GM21529 (cell line): ENCODE data around the gene ABHD2.
A peak's percentile ranks its signal among the peaks of the same experiment; 100 is the strongest.

ENCODE experiments used
- ATAC-seq: cut with Tn5 transposase; IDR thresholded peaks from one replicate; pipeline ENCODE4 v1.9.1; 2021; ENCODE audit not compliant: unreplicated experiment

The ABHD2 gene

DNA sequence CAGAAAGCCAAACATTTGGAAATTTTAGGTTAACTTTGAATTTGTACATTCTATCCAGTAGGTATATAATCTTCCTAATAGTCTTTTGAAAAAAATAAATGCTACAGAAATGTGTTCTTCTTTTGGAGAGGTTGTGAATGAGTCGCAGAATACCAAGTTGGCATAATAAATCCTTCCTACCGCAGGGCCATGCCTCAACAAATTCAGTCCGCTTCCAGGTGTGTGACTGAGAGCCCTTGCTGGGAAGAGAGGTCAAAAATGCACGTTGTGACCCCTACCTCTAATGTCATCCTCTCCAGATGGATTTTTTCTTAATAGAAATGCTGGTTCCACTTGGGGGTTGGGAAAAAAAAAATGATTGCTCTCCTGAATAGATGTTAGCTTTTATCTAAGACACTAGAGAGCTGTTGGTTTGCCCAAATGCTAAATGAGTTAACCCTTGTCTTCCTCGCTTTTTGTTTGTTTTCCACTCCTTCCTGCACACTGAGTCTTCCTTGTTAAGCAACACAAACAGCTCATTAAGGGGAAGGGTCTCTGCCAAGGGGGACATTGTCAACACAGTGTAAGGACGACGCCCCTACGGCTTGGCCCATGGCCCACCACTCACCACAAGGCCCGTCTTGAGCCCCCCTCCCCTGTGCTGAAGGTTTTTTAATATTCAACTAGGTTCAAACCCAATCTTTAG is 99.2 kb downstream of the ABHD2 start:
- ATAC-seq, result no peak

DNA sequence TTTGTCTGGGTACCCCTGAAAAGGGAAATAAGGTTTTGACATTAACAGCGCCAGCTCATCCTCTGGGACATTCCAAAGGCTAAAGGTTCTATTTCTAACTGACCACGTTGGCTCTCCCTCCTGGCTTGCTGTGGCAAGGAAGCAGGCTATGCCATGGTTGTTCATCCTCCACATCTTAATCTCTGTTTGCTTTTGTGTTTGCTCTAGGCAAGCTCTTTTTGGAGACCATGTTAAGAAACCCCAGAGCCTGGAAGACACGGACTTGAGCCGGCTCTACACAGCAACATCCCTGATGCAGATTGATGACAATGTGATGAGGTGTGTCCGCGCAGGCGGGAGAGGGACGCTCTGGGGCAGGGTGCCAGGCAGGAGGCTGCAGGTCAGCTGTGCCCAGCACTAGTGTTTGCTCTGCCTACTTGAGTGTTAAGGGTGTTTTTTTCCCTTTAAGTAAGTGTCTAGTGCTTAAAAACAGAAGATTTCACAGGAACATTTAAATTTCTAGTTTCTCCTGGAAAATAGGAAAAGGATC is 99.8 kb downstream of the ABHD2 start:
- no peak for ATAC-seq

GRCh38 chr15:89192136-89192535 is 103.9 kb downstream of the ABHD2 start:
- no peak for ATAC-seq

DNA sequence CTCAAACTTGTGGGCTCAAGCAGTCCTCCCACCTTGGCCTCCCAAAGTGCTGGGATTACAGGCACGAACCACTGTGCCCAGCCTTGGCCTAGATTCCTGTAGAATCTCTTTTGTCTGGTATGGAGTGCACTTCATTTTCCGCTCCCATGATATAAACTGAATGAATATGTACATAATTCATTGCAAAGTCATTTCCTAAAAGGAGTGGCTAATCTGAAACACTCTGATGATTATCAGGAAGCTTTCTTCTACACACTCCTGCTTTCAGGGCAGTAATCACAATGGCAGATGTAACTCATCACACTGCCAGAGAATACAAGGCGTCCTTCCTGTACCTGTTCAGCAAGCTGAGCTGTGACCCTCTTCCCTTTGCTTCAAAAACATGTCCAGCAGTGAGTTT is 104.5 kb downstream of the ABHD2 start:
- ATAC-seq, result no peak

DNA sequence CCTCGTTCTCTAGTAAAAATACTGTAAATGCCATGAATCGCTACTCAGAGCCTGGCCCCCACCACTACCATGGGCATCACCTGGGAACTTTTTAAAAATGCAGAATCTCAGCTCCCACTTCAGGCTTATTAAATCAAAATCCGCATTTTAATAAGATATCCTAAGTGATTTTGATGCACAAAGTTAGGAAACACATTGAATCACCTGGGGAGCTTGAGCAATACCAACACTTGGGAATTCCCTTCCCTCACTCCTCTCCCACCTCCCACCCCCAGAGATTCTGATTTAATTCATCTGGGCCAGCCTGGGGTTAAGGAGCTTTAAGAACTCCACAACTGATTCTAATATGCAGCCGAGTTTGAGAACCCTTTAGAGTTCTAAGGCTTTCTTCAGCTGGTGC is 106.4 kb downstream of the ABHD2 start:
- no peak for ATAC-seq

DNA sequence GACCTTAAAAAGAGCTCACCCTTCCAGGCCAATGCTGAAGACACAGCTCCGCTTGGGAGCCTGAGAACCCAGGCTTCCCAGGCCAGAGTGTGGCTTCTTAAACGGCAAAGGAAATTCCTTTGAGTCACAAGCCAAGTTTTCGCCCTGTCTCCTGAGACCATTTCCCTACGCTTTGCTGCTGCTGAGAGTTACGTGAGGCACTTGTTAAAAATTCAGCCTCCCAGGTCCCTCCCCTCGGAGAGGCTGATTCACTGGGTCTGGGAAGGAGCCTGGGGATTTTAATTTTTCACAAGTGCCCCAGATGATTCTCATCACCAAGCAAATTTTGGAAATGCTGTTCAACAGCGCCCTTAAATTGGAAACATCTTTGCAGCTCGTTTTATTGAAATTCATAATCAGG is 107.6 kb downstream of the ABHD2 start:
- no peak for ATAC-seq

GRCh38 chr15:89196241-89196640 is 108.0 kb downstream of the ABHD2 start:
- no peak for ATAC-seq

GRCh38 chr15:89196994-89197393 is 108.7 kb downstream of the ABHD2 start:
- no peak for ATAC-seq

- ATAC-seq, result no peak
Measured at GRCh38 chr15:89197503-89197971, 109.3 kb downstream of the ABHD2 start.

DNA sequence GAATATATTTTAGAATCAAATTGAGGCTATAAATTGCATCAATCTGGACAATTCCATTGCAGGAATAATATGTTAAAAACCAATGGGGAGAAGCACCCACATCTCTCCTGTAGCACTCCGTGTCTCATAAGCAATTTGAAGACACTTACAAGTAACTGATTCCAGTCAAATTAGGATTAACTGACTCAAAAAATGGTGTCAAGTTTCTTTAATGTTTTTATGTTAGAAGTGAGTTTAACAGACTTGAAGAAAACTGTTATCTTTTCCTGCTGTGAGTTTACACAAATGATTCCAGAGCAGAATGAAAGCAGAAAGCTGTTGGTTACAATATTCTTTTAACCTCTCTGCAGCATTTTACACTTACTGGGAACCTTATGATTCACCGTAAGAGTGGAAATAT is 109.9 kb downstream of the ABHD2 start:
- ATAC-seq, result no peak

- no peak for ATAC-seq
Measured at GRCh38 chr15:89198934-89199333, 110.7 kb downstream of the ABHD2 start.

GRCh38 chr15:89199746-89200145 is 111.5 kb downstream of the ABHD2 start:
- no peak for ATAC-seq

DNA sequence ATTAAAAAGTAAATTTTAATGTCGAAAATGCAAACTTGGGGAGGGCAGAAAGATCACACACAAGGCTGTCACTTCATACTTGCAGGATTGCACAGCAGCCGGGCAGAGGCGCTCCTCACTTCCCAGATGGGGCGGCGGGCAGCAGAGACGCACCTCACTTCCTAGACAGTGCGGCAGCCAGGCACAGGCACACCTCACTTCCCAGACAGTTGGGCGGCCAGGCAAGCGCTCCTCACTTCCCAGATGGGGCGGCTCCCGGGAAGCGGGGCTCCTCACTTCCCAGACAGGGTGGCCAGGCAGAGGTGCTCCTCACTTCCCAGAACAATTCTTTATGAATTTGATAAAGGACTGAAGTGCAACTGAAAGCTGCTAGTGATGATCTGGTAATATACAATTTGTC is 111.9 kb downstream of the ABHD2 start:
- no peak for ATAC-seq

DNA sequence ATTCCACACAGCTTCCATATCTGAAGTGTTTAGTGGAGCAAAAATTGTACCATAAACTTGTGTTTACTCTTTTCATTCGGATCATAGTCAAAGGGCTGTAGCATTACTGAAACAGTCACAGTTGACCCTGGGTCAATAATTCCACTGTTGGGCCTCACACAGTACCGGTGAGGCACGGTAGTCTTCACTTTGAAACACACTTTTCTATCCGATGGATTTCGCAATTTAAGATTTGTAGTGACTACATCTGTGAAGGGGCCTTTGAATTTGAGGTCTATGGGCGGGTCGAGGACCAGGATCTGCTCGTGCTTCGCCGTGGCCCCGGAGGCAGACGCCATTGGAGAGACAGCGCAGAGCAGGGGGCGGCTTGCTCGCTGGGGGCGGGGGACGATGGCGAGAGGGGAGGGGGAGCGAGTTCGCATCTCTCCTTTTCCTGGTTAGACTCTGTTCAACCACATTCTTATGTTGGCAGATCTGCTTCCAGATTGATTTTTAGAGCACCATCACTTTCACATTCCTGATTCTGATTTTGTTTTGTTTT is 113.3 kb downstream of the ABHD2 start:
- no peak for ATAC-seq

DNA sequence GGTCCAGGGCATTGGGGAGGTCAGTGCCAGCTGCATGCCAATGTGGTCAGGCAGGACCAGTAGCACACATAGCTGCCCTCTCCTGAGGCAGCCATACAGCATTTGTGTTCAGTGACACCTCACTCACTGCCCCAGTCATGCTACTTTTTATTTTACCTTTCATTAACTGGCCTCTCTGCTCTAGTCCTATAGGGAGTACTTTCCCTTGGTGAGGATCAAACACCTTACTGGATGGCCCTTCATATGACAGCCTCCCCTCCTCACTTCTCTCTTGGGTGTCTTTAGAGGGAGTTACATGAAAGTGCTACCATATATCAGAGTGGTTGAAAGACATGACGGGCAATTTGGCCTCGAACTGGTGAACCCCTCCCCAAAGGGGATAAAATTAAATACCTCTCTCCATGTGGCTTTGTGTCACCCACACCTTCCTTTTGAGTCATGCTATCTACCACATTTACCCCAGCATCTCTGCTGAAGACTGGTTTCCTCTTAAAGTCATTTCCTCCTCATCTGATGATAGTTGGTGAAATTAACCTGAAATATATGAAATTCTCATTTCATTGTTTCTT is 115.5 kb downstream of the ABHD2 start:
- ATAC-seq, result no peak

- no peak for ATAC-seq
Measured at GRCh38 chr15:89205991-89206585, 117.8 kb downstream of the ABHD2 start.

DNA sequence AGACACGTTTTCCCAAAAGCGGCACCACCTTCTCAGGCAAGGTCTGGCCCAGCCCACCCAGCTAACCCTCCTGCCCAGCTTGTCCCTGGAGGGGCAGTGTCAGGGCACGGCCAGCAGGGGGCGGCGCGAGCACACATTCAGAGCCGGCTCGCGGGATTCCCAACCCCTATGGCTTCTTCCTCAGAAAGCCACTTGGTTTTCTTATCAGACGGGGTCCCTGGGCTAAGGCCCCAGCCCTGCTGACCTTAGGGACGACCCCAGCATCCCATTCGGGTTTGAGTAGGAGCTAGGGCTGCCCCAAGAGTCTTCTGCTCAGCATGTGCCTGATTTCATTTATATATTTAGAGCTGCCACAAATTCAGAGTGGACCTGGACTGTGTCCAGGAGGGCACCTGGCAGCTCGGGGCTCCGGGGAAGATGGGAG is 118.7 kb downstream of the ABHD2 start:
- ATAC-seq, result peak; percentile 77

DNA sequence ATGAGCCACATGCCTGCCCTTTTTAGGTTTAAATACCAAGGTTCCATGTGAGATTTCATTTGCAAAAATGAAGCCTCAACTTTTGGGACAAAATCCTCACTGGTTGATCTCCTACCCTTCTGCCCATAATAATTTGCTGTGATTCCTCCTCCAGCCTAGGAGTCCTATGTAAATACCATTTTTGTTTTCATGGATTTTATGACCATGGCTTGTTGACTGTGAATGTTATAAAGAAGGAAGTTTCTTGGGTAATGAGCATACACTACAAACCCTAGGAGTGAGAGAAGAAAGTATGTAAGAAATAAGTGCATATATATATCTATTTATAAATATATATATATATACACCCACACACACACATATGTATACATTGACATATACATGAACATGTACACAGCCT is 120.0 kb downstream of the ABHD2 start:
- no peak for ATAC-seq

DNA sequence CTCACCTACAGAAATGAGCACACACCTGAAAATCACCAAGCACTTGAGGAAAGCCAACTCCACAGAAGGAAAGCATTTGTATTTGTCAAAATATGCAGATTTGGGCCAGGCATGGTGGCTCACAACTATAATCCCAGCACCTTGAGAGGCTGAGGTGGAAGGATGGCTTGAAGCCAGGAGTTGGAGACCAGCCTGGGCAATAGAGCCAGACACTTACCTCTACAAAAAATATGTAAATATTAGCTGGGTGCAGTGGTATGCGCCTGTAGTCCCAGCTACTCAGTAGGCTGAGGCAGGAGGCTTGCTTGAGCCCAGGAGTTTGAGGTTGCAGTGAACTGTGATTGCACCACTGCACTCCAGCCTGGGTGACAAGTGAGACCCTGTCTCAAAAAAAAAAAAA is 120.8 kb downstream of the ABHD2 start:
- ATAC-seq, result no peak

DNA sequence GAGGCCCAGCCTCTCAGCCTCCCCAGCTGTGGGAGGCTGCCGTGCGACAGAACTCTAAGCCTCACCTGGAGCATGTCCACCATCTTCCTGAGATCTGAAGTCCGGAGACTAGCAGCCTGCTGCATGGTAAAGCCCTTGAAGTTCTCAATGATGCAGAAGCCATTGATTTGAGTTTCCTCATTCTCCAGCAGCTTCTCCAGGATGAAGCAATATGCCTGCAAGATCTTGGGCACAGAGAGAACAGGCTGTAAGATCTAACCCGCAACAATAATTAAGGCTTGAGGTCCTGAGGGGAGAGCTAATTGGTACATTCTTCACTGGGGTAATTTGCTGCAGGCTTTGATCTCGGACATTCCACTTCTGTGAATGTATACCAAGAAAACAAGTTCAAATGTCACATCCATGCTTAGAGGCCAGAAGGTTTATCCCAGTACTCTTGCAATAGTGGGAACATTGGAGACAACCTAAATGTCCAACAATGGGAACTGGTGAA is 123.5 kb downstream of the ABHD2 start:
- no peak for ATAC-seq

DNA sequence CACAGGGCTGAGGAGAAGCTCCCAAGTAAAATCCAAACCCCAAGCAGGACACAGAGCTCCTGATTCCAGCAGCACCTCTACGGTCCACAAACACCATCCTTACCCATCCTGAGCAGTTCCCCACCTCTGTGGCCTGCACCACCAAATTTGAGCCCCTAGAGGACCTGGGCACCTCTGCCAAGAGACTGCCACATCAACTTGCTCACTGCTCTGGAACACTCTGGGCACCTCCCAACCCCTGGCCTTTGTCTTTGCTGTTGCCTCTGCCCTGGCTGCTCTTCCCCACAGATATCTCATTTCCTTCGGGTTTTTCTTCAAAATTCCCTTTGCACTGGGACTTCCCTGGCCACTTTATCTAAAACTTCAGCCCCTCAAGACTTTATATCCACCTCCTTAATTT is 127.4 kb downstream of the ABHD2 start:
- no peak for ATAC-seq

GRCh38 chr15:89217031-89217430 is 128.8 kb downstream of the ABHD2 start:
- ATAC-seq, result no peak
